ENCODE data around the gene CLNK. TPM values are rescaled to one million over a fixed set of nuclear protein-coding genes. Genes with fewer than 3 reads are reported as not detected.

Gene CLNK
- total and polyA plus RNA-seq, 2 of the 8 experiments (the other 6 are each of a cell fraction or from before 2014, with no cell fraction given), result not detected

DNA sequence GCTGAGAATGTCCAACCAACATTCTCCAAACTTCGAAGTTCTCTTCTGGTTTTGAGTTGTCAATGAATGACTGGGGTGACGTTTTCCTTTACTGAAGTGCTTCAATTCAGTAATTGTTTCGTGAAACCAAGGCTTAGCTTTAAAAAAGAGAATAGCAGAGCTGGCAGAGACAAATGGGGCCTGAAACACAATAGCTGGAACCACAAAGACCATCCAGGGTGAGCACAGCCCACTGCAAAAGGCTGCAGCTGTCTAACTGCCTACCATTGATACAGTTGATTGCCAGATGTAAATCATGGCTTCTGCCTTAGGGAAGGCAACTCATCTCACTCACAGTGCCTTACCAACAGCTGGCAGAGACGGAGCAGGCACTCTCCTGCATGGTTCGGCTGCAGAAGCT, 148.7 kb downstream of the CLNK start:
- Histone ChIP-seq H2AK5ac (ENCODE audit: low read depth, low read length) (no peak overlapping the region), H3K27me3 (replicated peaks in 1 of 4; ENCODE audit: control insufficient read depth in 3 of 4, extremely low read depth in 1 of 4, insufficient read depth in 3 of 4, low read length in 3 of 4) (no peaks in the 10 kb centered on the region), H3K9me3 (ENCODE audit: insufficient read depth in 2 of 2, low read depth in 1 of 2, low read length in 1 of 2) (no peaks in the 10 kb centered on the region), H3K23me2 (ENCODE audit: low read depth, low read length) (no peaks in the 10 kb centered on the region), H3K56ac (replicated peaks; ENCODE audit: insufficient read length, low read depth, low read length) (no peak overlapping the region), H2BK120ac (replicated peaks; ENCODE audit: low read depth, low read length) (no peak overlapping the region), H3K9ac (replicated peaks in 1 of 4; ENCODE audit: extremely low read depth in 1 of 4, low read depth in 3 of 4, low read length in 3 of 4) (no peak overlapping the region), H4K20me1 (replicated peaks in 1 of 2; ENCODE audit: control insufficient read depth in 1 of 2, insufficient read depth in 2 of 2, low read length in 2 of 2) (no peaks in the 10 kb centered on the region), H2BK5ac (ENCODE audit: low read depth, low read length) (no peak overlapping the region), H2BK12ac (ENCODE audit: low read depth, low read length) (no peak overlapping the region), H3K4me2 (ENCODE audit: insufficient read depth in 1 of 2, low read depth in 2 of 2, low read length in 2 of 2) (no peak overlapping the region), H4K8ac (ENCODE audit: extremely low read depth, insufficient read depth, low read length) (no peak overlapping the region), H2BK15ac (ENCODE audit: low read length) (no peak overlapping the region), H3K4me1 (replicated peaks in 1 of 4; ENCODE audit: control insufficient read depth in 3 of 4, insufficient read depth in 4 of 4, low read length in 3 of 4) (peaks cover 0 to 3% (median 2%) of the 10 kb centered on the region in 4 experiments; a peak in 3 of 7 replicates), H3K23ac (ENCODE audit: insufficient read length) (no peak overlapping the region), H3K14ac (ENCODE audit: insufficient read length) (no peak overlapping the region), H3K79me2 (ENCODE audit: control insufficient read depth in 1 of 2, insufficient read depth in 2 of 2, low read length in 2 of 2) (no peaks in the 10 kb centered on the region), H3K27ac (ENCODE audit: low read depth, low read length) (no peak overlapping the region), H3K79me1 (ENCODE audit: low read depth, low read length) (no peaks in the 10 kb centered on the region), H3K4ac (replicated peaks; ENCODE audit: insufficient read length, low read depth, low read length) (no peak overlapping the region), H2AFZ (ENCODE audit: low read length) (no peak overlapping the region), H2BK20ac (ENCODE audit: low read length) (no peak overlapping the region), H3K4me3 (ENCODE audit: extremely low read depth in 1 of 4, insufficient read depth in 2 of 4, low read depth in 3 of 4, low read length in 4 of 4) (no peak overlapping the region), H4K91ac (replicated peaks; ENCODE audit: insufficient read length, low read length) (no peak overlapping the region), H3K18ac (ENCODE audit: extremely low read depth, low read length) (no peak overlapping the region), H3K36me3 (ENCODE audit: control insufficient read depth in 2 of 4, insufficient read depth in 4 of 4, low read length in 3 of 4) (no peaks in the 10 kb centered on the region), H4K5ac (ENCODE audit: insufficient read length, low read depth, low read length) (no peak overlapping the region)
- POLR2A ChIA-PET (ENCODE audit: partially characterized antibody), result no interaction called here
- CTCF ChIA-PET (ENCODE audit: partially characterized antibody), result interaction anchor here (0.6 to 6.4 kb wide), 10 partner anchors 10 to 392 kb away, joined by 3 to 60 read pairs (median 22); no protein-coding TSS in a partner anchor
- 84% methylated on average over 5 of the region's 5 CpGs; no CpG with 5 or more reads in 1 of the 2 experiments for WGBS, 2 experiments (ENCODE audit: extremely low coverage in 1 of 2, insufficient coverage in 1 of 2, insufficient read length in 1 of 2, insufficient replicate concordance in 2 of 2, low coverage in 1 of 2, low lambda C conversion rate in 2 of 2, missing lambda C conversion rate in 1 of 2)
- DNase-seq (ENCODE audit: low read depth in 1 of 2, low spot score in 2 of 2), result no peak
- no peak for FAIRE-seq
- TF ChIP-seq KDM4A (IDR thresholded peaks at IDR 0.05; ENCODE audit: low read depth, low read length, severe bottlenecking) (no peak), RAD21 (IDR thresholded peaks at IDR 0.05 in 1 of 2, conservative IDR thresholded peaks at IDR 0.05 in 1 of 2; ENCODE audit: low read depth in 2 of 2, low read length in 2 of 2) (no peak), RFX5 (IDR thresholded peaks at IDR 0.05; ENCODE audit: borderline replicate concordance, low read depth, low read length) (no peak), BRCA1 (IDR thresholded peaks at IDR 0.05; ENCODE audit: low read depth, low read length) (no peak), NRF1 (IDR thresholded peaks at IDR 0.05; ENCODE audit: low read depth, low read length) (no peak), EGR1 (IDR thresholded peaks at IDR 0.05; ENCODE audit: borderline replicate concordance, low read depth, low read length) (no peak), BCL11A (IDR thresholded peaks at IDR 0.05; ENCODE audit: low read depth in 2 of 2, low read length in 2 of 2) (no peak), TBP (IDR thresholded peaks at IDR 0.05; ENCODE audit: low read depth, low read length) (no peak), TEAD4 (IDR thresholded peaks at IDR 0.05; ENCODE audit: low read depth, low read length) (no peak), POU5F1 (IDR thresholded peaks at IDR 0.05; ENCODE audit: low read depth, low read length) (no peak), SP1 (IDR thresholded peaks at IDR 0.05; ENCODE audit: low read depth, low read length) (no peak)
- TF ChIP-seq, protein P1, sequence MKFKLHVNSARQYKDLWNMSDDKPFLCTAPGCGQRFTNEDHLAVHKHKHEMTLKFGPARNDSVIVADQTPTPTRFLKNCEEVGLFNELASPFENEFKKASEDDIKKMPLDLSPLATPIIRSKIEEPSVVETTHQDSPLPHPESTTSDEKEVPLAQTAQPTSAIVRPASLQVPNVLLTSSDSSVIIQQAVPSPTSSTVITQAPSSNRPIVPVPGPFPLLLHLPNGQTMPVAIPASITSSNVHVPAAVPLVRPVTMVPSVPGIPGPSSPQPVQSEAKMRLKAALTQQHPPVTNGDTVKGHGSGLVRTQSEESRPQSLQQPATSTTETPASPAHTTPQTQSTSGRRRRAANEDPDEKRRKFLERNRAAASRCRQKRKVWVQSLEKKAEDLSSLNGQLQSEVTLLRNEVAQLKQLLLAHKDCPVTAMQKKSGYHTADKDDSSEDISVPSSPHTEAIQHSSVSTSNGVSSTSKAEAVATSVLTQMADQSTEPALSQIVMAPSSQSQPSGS (IDR thresholded peaks at IDR 0.05; ENCODE audit: low read length), result no peak
